NB4 (cell line): ENCODE results near the gene DOCK3.

Experiments used
- DNase-seq: peaks from one replicate; pipeline ENCODE4 v3.0.0; 2010; ENCODE audit warnings: low read depth
- H3K4me3 ChIP-seq: one replicate; pipeline ENCODE4 v1.5.1; 2011; ENCODE audit warnings: mild to moderate bottlenecking, low read depth, low read length, moderate library complexity
- CTCF ChIP-seq: IDR thresholded peaks from one replicate; pipeline ENCODE4 v1.5.1; 2012; ENCODE audit warnings: low read depth, low read length
- MAX ChIP-seq: IDR thresholded peaks from 2 replicates; pipeline ENCODE4 v1.6.1; 2011; ENCODE audit warnings: low read depth, low read length
- MYC ChIP-seq: IDR thresholded peaks from 2 replicates; pipeline ENCODE4 v1.6.1; 2011; ENCODE audit warnings: low read depth, low read length
- POLR2A ChIP-seq: IDR thresholded peaks from 2 replicates; pipeline ENCODE4 v1.6.1; 2011; ENCODE audit warnings: mild to moderate bottlenecking; ENCODE audit not compliant: insufficient read length; ENCODE audit errors: extremely low read depth

The DOCK3 gene

GRCh38 chr3:51269466-51269865 is 594.7 kb downstream of the DOCK3 start:
- DNase-seq, result no peak
- H3K4me3 ChIP-seq, result no peak overlapping the region
- no peak for TF ChIP-seq MAX

- H3K4me3 ChIP-seq, result no peak overlapping the region
- TF ChIP-seq CTCF (no peak), MYC (no peak), MAX (no peak), POLR2A (no peak)
These were observed 595.8 kb downstream of the DOCK3 start for GRCh38 chr3:51270559-51270958.

GRCh38 chr3:51271172-51271571 is 596.4 kb downstream of the DOCK3 start:
- DNase-seq, result no peak
- no peak for TF ChIP-seq CTCF
- TF ChIP-seq POLR2A, result no peak
- TF ChIP-seq MAX, result no peak
- TF ChIP-seq MYC, result no peak
- no peak overlapping the region for H3K4me3 ChIP-seq

More at GRCh38 chr3:51270559-51270958, 595.8 kb downstream of the DOCK3 start:
- no peak for DNase-seq

- no peak overlapping the region for H3K4me3 ChIP-seq
- TF ChIP-seq MYC (no peak), CTCF (no peak), MAX (no peak), POLR2A (no peak)
- no peak for DNase-seq
These were observed 599.3 kb downstream of the DOCK3 start for GRCh38 chr3:51274052-51274451.

- no peak for TF ChIP-seq MAX
- TF ChIP-seq MYC, result no peak
- TF ChIP-seq POLR2A, result no peak
- TF ChIP-seq CTCF, result no peak
- no peak for DNase-seq
- H3K4me3 ChIP-seq, result no peak overlapping the region
These were observed 600.5 kb downstream of the DOCK3 start for GRCh38 chr3:51275111-51275805.

- DNase-seq, result no peak
- H3K4me3 ChIP-seq, result no peak overlapping the region
- TF ChIP-seq CTCF, result no peak
- no peak for TF ChIP-seq MAX
These were observed 601.3 kb downstream of the DOCK3 start for GRCh38 chr3:51276046-51276445.
